Activated gamma-delta T cell (primary cell): ENCODE data around the gene PPIH.
"Not testable (repeated sequence)": the region's sequence is repeated elsewhere in the genome, so short reads cannot be mapped to it uniquely, and the experiment has no call there.

Experiments
- DNase-seq: peaks from one replicate; lab custom pipeline; 2025; lab: John Stamatoyannopoulos, UW
- total RNA-seq, 2 donors: gene quantifications; one replicate each; lab custom pipeline; 2026; lab: John Stamatoyannopoulos, UW

Gene PPIH
- 40.5 to 43.9 reads per million in 2 donors for total RNA-seq

DNA sequence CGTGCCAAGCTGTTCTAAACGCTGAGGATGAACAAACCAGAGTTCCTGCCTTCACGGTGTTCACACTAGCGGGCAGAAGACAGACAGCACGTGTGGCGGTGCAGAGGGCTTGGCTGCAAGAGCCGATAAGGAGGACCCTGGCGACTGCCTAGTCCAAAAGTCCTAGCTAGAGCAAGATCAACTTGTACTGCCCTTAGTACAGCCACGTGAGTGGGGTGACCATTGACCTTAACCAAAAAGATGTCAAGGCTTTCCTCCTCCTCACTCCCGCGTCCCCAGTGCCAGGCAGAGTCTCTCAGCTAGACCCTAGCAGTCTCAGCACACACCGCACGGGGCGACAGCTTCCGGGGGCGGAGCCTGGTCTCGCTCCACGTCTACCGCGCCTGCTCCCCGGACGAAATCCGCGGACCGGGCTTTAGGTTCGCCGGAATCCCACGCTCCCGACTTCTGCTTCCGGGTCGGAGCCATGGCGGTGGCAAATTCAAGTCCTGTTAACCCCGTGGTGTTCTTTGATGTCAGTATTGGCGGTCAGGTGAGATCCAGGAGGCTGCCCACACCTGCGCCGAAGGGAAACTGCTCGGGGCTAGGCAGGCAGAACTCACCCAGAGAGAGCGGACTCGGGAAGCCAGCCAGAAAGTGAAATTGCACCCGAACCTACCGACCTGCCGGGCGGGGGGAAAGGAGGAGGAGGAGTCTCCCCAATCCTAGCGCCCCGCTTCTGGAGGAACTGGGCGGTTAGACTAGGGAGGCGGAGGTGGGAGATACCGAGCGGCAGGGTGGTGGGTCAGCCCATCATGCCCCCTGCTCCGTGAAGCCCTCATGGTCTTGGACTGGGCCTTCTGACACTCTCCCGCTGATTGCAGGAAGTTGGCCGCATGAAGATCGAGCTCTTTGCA lies at the start of gene PPIH:
PPIH (plus strand) TSS at position 443 of the 896 bp plus-strand sequence; CDS start at position 467, 24 bp downstream.
- DNase-seq = peak; percentile 86

DNA sequence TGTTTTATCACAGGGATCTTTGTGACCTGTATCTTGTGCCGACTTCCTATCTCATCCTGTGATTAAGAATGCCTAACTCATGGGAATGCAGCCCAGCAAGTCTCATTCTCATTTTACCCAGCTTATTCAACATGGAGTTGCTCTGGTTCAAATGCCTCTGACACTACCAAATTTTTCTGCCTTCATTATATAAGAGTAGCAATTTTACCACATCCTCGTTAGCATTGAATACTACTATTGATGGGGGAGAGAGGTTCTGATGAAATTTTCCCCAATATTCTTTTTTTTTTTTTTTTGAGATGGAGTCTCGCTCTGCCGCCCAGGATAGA lies 44.5 kb upstream of the PPIH start:
- DNase-seq = no peak

DNA sequence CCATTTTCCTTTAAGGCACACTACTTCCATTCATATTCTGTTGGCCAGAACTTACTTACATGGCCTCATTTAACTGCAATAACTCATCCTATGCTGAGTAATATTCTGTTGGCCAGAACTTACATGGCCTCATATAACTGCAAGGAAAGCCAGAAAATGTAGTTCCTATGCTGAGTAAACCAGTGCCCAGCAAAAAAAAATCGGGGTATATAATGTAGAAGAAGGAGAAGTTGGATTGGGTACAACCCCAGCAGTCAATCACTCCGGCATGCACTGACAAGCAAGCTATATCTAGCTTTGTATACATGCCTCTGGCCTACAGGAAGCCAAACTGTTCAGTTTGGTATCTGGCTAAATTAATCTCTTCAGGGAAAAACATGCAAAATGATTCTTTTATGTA lies 39.4 kb upstream of the PPIH start:
- DNase-seq = no peak

DNA sequence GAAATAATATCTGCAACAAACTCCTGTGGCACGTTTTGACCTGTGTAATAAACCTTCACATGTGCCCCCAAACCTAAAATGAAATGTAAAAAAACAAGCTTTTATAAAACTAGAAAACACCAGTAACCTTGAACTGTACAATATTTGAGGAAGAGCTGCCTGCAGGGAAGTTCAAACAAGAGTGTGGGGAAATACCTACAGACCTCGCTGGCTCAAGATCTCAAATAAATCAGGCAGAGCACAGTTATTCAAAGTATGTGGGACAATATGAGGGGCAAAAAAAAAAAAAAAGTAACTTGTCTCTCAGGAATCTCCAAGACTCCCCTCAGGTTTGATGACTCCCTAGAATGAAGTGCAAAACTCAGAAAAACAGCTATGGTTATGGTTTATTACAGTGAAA lies 37.9 kb upstream of the PPIH start:
- no peak for DNase-seq

DNA sequence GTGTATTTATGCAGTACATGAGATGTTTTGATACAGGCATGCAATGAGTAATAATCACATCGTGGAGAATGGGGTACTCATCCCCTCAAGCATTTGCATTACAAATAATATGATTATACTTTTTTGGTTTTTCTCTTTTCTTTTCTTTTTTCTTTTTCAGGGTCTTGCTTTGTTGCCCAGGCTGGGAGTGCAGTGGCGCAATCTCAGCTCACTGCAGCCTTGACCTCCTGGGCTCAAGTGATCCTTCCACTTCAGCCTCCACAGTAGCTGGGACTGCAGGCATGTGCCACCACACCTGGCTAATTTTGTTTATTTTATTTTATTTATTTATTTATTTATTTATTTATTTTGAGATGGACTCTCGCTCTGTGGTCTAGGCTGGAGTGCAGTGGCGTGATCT lies 37.0 kb upstream of the PPIH start:
- not testable (repeated sequence) for DNase-seq

DNA sequence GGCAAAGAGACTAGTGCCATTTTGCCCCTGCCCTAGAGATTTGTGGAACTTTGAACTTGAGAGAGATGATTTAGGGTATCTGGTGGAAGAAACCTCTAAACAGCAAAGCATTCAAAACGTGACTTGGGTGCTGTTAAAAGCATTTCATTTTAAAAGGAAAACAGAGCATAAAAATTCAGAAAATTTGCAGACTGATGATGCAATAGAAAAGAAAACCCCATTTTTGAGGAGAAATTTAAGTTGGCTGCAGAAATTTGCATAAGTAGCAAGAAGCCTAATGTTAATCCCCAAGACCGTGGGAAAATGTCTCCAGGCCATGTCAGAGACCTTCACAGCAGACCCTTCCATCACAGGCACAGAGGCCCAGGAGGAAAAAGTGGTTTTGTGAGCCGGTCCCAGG lies 31.0 kb upstream of the PPIH start:
- DNase-seq = not testable (repeated sequence)

DNA sequence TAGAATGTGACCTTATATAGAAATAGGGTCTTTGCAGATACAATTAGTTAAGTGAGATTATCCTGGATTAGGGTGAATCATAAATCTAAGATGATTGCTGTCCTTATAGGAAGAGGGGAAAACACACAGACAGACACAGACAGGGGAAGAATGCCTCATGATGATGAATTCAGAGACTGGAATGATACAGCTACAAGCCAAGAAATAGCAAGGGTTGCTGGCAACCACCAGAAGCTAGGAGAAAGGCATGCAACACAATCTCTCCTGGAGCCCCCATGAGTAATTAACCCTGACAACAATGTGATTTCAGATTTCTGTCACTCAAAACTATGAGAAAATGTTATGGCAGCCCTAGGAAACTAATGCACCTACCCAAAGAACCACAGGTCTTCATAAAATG lies 19.1 kb upstream of the PPIH start:
- DNase-seq = no peak

DNA sequence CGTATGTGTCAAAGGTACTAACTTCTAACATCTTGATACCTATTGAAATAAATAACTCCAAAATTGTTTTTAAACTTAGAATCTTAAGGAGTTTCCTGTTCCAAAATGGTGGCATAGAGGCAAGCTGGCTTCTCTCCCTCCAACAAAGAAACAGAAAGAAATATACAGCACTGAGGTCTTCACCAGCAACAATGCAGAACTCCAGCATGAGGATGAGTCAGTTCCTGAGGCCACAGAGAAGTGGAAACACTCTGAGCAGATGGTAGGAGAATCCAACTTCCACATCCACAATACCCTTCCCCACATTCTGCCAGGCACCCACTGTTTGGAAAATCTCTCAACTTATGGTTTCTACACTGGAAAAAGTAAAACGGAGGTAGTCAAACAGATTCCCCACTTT lies 12.2 kb upstream of the PPIH start:
- DNase-seq = no peak

DNA sequence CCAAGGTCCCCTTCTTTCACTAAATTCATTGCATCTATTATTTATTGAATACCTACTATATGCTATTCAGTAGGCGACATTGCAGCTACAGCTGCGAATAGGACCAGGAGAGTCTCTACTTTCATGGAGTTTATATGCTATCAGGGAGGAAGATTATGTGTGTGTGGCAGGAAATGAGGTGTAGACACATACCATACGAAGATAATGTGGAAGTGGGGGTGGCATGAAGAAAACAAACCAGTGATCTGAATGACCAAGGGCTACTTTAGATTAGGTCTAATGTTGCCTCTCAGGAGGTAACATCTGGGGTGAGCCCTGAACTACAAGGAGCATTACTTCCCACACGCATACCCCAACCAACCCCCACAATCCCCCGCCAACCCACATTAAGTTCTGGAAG lies 1.0 kb upstream of the PPIH start:
- no peak for DNase-seq

DNA sequence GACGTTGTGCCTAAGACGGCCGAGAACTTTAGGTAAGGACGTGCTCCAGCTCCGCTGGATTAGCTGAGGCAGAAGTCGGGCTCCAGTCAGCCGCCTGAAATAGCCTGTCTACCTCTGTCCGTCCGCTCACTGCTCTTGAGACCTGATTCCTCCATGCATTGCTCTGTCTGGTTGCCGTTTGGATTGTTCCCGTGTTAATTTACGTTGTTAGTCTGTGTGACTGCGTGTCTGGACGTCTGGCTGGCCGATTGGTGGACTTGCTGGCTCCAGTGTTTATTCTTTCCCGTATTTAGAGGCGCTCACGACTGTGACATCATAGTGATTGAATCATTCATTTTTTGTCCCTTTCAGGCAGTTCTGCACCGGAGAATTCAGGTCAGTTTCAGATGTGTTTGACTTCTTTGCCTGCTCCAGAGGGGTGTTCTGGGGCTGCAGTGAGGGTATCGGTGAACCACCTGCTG lies 684 bp downstream of the PPIH start:
- no peak for DNase-seq

DNA sequence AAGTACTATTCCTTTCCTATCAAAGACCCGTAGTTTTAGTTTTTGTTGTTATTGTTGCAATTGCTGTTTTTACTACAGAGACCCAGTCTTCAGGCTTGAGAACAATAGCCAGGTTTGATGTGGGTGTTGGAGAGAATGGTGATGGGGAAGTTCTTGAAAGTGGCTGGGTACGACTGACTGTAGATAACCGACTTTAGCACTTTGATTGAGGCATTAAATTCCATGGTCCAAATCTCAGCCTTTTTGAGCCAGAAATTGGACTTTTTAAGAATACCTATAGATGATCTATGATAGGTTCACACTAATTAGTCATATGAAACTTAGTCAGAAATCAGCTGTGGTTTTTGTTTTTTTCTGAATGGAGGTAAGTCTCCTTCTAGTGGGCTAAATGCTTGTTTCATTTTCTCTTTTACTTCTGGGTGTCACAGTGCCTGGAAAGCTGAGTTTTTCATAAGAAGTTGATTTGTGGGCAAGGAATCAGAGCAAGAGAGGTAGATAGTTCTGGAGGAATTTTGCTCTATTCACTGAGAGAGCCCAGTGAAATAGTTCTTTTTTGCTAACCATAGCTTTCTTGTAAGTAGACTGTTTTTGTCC lies 2.8 kb downstream of the PPIH start:
- no peak for DNase-seq

DNA sequence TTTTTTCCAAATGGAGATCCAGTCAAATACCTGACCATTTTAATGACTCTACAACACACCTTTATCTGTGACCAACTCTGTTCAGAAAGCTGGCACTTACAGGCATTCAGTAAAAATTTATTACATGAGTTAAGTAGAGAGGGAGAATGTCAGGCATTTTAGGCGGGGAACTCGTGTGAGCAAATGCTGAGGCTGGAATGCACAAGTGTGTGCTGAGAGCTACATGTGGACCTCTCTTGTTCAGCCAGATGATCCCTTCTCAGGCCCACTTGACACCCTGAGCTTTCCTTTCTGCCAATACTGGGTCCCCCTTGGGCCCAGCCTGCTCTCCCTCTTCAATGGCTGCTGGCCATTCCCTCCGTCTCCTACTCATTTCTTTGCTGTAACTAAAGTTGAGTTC lies 11.7 kb downstream of the PPIH start:
- DNase-seq = no peak

DNA sequence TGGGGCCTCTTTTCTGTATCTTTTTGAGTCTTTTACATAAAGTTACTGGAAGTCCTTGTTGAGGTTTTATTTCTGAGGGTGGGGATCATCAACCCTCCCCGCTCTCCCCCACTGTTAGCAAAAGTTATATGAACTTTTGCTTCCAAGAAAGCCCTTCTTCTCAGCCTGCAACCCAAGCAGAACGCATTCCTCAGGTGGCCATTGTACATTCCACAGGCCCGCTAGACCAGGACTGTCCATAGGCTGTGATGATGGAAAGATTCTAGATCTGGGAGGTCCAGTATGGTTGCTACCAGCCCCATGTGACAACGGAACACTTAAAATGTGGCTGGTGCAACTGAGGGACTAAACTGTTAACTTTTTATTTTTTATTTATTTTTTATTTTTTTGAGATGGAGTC lies 12.2 kb downstream of the PPIH start:
- no peak for DNase-seq

DNA sequence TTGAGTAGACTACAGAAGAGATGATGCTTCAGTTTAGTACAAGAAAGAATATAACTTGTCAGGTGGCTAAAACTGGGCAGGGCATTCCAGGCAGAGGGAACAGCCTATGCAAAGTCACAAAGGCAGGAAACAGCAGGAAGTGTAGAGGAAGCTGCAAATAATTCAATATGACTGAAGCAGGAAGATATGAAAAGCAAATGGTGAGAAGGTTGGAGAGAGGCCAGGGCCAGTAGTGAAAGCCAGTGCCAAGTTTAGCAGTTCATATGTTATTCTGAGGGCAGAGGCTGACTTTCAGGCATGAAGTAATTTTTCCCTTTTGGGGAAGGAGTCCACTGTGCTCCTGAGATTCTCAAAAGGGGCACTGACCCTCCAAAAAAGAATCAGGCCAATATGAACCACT lies 16.0 kb downstream of the PPIH start:
- no peak for DNase-seq

DNA sequence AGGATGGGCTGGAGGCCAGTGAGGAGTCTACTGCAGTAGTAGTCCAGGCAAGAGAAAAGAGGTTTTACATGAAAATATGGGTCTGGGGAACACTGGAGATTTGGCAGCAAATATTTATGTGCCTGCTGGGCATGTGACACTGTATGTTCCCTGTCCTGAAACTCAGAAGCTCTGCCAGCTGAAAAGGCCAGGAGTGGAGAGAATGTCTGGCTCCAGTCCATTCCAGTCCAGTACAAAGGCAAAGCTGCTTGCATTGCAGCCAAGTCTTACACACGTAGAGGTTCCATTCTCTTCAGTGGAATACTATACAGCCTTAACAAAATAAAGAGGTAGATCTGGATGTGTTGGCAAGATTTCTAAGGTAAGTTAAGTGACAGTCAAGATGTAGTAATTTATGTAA lies 16.5 kb downstream of the PPIH start:
- DNase-seq = no peak

DNA sequence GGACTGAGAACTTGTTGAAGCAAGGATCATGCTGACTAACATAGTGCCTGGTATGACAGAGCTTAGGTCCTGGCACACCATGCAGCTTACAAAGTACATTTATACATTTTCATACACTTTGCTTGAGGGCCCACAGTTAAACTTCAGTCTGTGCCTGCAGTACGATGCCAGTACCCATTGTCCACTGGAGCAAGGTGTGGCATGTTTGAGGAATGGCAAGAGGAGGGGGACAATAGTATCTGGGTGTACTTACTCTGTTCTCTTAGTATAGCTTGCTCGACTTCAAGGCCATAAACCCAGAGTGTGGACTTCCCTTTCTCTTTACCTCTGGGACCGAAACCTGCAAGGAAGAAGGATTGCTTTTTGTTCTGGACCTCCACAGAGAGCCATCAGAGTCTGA lies 17.2 kb downstream of the PPIH start:
- no peak for DNase-seq

DNA sequence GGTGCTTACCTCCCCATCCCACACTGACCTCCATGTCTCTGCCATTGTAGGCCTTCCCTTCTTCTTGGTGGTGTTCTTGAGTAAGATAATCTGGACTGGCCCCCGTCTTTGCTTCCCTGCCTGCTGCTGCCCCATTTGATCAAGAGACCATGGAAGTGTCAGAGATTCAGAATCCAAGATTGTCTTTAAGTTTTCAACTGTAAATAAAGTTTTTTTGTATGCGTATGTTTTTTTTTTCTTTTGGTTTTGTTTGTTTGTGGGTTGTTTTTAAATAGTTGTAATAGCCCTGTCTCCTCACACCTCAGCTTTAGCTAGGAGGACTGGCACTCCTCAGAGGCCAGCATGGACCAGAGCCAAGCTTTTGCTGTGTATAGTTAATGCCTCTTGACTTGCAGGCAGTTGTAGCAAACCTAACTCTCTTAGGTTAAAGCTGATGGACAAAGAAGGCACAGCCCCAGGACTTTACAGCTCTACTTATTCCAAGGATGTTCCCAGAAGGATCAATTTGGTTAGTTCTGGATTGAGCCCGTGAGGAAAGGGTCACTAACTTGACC lies 18.4 kb downstream of the PPIH start:
- DNase-seq = no peak

DNA sequence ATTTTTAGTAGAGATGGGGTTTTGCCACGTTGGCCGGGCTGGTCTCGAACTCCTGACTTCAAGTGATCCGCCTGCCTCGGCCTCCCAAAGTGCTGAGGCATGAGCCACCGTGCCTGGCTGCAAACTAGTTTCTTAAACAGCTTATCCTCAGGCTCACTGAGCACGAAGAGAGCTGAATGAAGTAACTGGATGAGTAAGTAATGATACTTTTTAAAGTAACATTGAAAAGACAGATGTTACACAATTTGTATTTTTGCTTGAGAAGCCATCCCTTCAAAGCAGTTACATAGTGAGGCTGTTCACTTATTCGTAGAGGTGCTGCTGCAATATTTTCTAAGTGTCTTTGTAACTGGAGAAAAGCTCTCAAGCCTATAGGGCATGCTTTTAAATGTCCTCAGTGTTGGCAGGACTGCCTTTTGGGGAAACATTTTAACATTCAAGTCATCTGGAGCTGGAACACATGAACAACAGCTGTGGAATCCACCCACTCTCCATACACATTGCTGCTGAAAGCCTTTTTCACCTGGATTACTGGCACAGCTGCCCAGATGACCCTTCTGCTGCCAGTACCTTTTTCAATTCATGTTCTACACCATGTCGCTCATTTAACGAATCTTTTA lies 21.3 kb downstream of the PPIH start:
- DNase-seq = no peak

DNA sequence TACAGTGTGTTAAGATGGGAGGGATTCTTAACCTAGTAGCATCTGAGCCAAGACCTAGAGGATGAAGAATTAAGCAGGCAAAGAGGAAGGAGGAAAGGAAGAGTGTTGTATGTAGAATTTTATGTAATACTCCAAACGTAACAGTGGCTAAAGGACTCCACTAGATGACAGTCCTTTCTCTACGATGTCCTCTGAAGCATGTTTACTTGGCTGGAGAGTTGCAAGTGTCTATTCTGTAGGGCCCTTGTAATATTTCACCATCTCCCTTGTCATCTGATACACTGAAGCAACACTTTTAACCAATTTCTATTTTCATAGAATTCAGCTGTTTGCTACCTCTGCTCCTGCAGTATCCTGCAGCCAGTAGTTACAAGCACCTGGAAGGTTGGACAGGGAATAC lies 21.8 kb downstream of the PPIH start:
- no peak for DNase-seq

DNA sequence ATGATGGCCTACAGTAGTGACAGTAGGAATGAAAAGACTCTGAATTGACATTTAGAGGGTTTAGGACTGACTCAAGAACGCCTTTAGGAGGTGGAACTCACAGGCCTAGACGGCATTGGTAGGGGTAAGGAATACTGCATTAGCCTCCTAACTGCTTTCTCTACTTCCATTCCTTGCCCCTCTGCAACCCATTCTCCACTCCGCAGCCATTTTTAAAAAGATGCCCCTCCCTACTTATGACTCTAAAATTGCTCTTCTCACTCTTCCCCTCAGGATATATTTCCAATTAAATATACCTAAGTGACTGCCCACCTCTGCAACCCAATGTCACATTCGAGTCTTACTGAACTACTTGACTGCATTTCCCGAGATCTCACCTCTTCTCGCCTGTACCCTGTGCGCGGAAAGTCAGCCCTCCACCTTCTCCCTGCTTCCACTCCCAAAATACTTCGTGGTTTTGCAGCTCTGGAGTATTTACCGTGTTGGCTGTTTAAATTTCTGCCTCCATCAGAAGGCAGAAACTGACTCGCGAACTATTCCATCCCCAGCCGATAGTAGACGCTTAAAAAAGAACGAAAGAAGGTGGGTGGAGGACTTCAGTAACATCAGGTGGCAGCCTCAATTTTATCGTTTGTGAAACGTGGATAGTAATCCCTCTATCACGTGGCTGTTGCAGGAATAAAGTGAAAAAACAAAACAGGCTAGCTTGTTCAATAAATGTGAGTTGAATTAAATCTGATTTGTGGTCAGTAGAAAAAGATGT lies 22.9 kb downstream of the PPIH start:
- DNase-seq = no peak

DNA sequence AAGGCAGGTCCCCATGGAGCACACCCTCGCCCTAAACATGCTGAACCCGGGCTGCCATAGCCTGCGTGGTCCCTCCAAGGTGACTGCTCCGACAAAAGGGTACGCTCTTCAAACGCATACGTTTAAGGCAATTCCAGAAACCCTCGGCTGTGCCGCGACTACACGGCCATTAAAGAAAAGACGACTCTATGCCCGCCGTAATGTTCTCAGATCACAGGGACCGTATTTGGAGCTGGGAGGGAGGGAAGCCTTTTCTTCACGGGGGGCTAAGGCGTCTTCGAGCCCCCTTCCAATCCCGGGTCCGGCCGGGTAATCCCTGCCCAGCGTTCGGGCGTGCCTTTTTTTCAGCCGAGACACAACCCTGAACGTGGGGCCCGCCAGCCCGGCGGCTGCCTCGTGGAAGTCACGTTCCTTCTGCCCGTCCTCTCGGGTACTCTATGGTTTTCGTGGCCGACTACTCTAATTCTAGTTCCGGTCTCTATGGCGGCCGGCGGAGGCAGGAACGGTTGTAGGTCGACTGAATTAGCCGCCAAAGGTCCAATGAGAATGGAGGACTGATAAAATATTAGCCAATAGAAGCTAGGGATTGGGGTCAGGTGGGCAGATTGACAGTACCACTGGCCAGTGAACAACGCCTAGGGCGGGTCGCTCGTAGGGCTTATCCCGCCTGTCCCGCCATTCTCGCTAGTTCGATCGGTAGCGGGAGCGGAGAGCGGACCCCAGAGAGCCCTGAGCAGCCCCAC lies 23.7 kb downstream of the PPIH start, which contains the start of gene YBX1:
YBX1 (plus strand) TSS at position 678 of the 743 bp plus-strand sequence. CDS start 148 bp downstream, outside the sequence.
- peak; percentile 72 for DNase-seq
